Measurements from ENCODE around the gene TRIP13.

- TF ChIP-seq, protein P1, sequence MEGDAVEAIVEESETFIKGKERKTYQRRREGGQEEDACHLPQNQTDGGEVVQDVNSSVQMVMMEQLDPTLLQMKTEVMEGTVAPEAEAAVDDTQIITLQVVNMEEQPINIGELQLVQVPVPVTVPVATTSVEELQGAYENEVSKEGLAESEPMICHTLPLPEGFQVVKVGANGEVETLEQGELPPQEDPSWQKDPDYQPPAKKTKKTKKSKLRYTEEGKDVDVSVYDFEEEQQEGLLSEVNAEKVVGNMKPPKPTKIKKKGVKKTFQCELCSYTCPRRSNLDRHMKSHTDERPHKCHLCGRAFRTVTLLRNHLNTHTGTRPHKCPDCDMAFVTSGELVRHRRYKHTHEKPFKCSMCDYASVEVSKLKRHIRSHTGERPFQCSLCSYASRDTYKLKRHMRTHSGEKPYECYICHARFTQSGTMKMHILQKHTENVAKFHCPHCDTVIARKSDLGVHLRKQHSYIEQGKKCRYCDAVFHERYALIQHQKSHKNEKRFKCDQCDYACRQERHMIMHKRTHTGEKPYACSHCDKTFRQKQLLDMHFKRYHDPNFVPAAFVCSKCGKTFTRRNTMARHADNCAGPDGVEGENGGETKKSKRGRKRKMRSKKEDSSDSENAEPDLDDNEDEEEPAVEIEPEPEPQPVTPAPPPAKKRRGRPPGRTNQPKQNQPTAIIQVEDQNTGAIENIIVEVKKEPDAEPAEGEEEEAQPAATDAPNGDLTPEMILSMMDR (IDR thresholded peaks at IDR 0.05; ENCODE audit: low read length): no peak
- TF ChIP-seq EZH2phosphoT487 (IDR thresholded peaks at IDR 0.05; ENCODE audit: low read length): no peak
- TF ChIP-seq EZH2 (optimal IDR thresholded peaks at IDR 0.05; ENCODE audit: low read depth, low read length): no peak
Measured at GRCh38 chr5:905139-905642, 12.5 kb downstream of the TRIP13 start.

All from MM.1S (cell line).